Esophagus squamous epithelium (tissue), 5 donors: ENCODE data around the gene UCP2. TPM values are rescaled to one million over a fixed set of nuclear protein-coding genes. Genes with fewer than 3 reads are reported as not detected.

Experiments
- DNase-seq: peaks from one replicate; lab custom pipeline; 2025; lab: John Stamatoyannopoulos, UW
- H3K27ac ChIP-seq, 4 donors: fragments of 200-600 bp; sonication (generic); one replicate each; pipeline ENCODE4 v1.5.1; 2016 to 2019; ENCODE audit warnings: mild to moderate bottlenecking in 1 of 4
- H3K27me3 ChIP-seq, 4 donors: fragments of 200-600 bp; sonication (generic); 1 replicate in 3 of 4; 2 replicates in 1 of 4; pipeline versions ENCODE4 v1.5.1 to v1.6.0; 2017 to 2021; ENCODE audit warnings: antibody characterized with exemption in 1 of 4
- H3K36me3 ChIP-seq, 3 donors: fragments of 200-600 bp; sonication (generic); one replicate each; pipeline ENCODE4 v1.5.1; 2016 to 2019
- H3K4me1 ChIP-seq, 3 donors: fragments of 200-600 bp; sonication (generic); one replicate each; pipeline ENCODE4 v1.5.1; 2017 to 2019
- H3K4me3 ChIP-seq, 4 donors: fragments of 200-600 bp; sonication (generic); 1 replicate in 3 of 4; 2 replicates in 1 of 4; pipeline ENCODE4 v1.5.1; 2016 to 2019; ENCODE audit warnings: mild to moderate bottlenecking in 2 of 4, moderate library complexity in 1 of 4
- H3K9me3 ChIP-seq, 3 donors: fragments of 200-600 bp; sonication (generic); one replicate each; pipeline ENCODE4 v1.5.1; 2016 to 2019
- CTCF ChIP-seq, 6 experiments: fragments of 450-650 bp in 4 of 6; fragments of 200-600 bp in 2 of 6; sonication (generic) in 2 of 6; IDR thresholded peaks; one replicate each; pipeline ENCODE4 v1.5.1; 2016 to 2019; ENCODE audit warnings: antibody characterized with exemption in 6 of 6, mild to moderate bottlenecking in 4 of 6, moderate library complexity in 4 of 6
- POLR2A ChIP-seq, 4 donors: fragments of 450-650 bp; IDR thresholded peaks; one replicate each; pipeline ENCODE4 v1.6.1; 2017; ENCODE audit warnings: antibody characterized with exemption in 4 of 4, mild to moderate bottlenecking in 4 of 4, moderate library complexity in 3 of 4
- WGBS, 2 donors: methylation state at CpG; one replicate each; pipeline ENCODE4 v1.1.5; 2018; 5-methylcytosine and 5-hydroxymethylcytosine counted together
- intact Hi-C: fragments of 100-400 bp; cut with DNase I; formaldehyde crosslinking; loops from one replicate; pipeline ENCODE4 v1.15.0; 2022
- total RNA-seq, 4 donors: library from RNA; depleted of rRNA; stranded (reverse); fragments of >200 nt; gene quantifications; one replicate each; pipeline ENCODE4 v1.1.0, GENCODE V29; 2016
- donor health status: DM: yes; HTN: yes; CAD: no.

The UCP2 gene
- total RNA-seq, 4 donors from 2014 or later: 4.0 to 26.7 (median 7.1) TPM

GRCh38 chr11:74007691-74008372 is 25.2 kb upstream of the UCP2 start:
- Histone ChIP-seq H3K27me3 (no peaks in the 10 kb centered on the region), H3K9me3 (no peaks in the 10 kb centered on the region), H3K4me3 (no peak overlapping the region), H3K36me3 (peaks cover 0 to 24% (median 0%) of the 10 kb centered on the region in 3 donors), H3K27ac (no peak overlapping the region), H3K4me1 (peaks cover 0 to 22% (median 0%) of the 10 kb centered on the region in 3 donors)
- 81 to 83% methylated on average over 1 to 5 of the region's 6 CpGs for WGBS, 2 donors
- TF ChIP-seq CTCF (IDR thresholded peaks at IDR 0.05): no peak
- no peak for TF ChIP-seq POLR2A (IDR thresholded peaks at IDR 0.05)
- DNase-seq: no peak
- intact Hi-C loops: no loop called here

GRCh38 chr11:74006743-74007304 is 24.2 kb upstream of the UCP2 start:
- peaks cover 0 to 21% (median 0%) of the 10 kb centered on the region in 3 donors for H3K36me3 ChIP-seq
- peaks cover 0 to 16% (median 0%) of the 10 kb centered on the region in 3 donors for H3K4me1 ChIP-seq
- TF ChIP-seq POLR2A (IDR thresholded peaks at IDR 0.05): no peak
- TF ChIP-seq CTCF (IDR thresholded peaks at IDR 0.05): no peak
- intact Hi-C loops: no loop called here
- WGBS, 2 donors: 79 to 85% methylated on average over 3 to 4 of the region's 7 CpGs
- no peak overlapping the region for H3K4me3 ChIP-seq
- no peaks in the 10 kb centered on the region for H3K9me3 ChIP-seq
- no peak overlapping the region for H3K27ac ChIP-seq
- DNase-seq: no peak
- no peaks in the 10 kb centered on the region for H3K27me3 ChIP-seq

- WGBS, 2 donors: 93 to 97% methylated on average over 10 to 12 of the region's 29 CpGs
- no peaks in the 10 kb centered on the region for H3K9me3 ChIP-seq
- H3K27ac ChIP-seq: no peak overlapping the region
- H3K4me1 ChIP-seq: peaks cover 0 to 7% (median 0%) of the 10 kb centered on the region in 3 donors
- no peak for DNase-seq
- no peak for TF ChIP-seq CTCF (IDR thresholded peaks at IDR 0.05)
- TF ChIP-seq POLR2A (IDR thresholded peaks at IDR 0.05): no peak
- H3K36me3 ChIP-seq: peaks cover 0 to 30% (median 0%) of the 10 kb centered on the region in 3 donors
- no peaks in the 10 kb centered on the region for H3K27me3 ChIP-seq
- H3K4me3 ChIP-seq: no peak overlapping the region
- intact Hi-C loops: no loop called here
Observed at GRCh38 chr11:74005721-74006517, 23.3 kb upstream of the UCP2 start.

- no peaks in the 10 kb centered on the region for H3K4me1 ChIP-seq
- no peak overlapping the region for H3K4me3 ChIP-seq
- intact Hi-C loops: no loop called here
- no peak overlapping the region for H3K27ac ChIP-seq
- DNase-seq: no peak
- no peak for TF ChIP-seq POLR2A (IDR thresholded peaks at IDR 0.05)
- TF ChIP-seq CTCF (IDR thresholded peaks at IDR 0.05): no peak
- no peaks in the 10 kb centered on the region for H3K9me3 ChIP-seq
- H3K36me3 ChIP-seq: peaks cover 0 to 37% (median 0%) of the 10 kb centered on the region in 3 donors
- no peaks in the 10 kb centered on the region for H3K27me3 ChIP-seq
- 64 to 66% methylated on average over 10 to 11 of the region's 11 CpGs for WGBS, 2 donors
Observed at GRCh38 chr11:74004759-74005615, 22.3 kb upstream of the UCP2 start.
